ENCODE results near the gene WWOX.

DNA sequence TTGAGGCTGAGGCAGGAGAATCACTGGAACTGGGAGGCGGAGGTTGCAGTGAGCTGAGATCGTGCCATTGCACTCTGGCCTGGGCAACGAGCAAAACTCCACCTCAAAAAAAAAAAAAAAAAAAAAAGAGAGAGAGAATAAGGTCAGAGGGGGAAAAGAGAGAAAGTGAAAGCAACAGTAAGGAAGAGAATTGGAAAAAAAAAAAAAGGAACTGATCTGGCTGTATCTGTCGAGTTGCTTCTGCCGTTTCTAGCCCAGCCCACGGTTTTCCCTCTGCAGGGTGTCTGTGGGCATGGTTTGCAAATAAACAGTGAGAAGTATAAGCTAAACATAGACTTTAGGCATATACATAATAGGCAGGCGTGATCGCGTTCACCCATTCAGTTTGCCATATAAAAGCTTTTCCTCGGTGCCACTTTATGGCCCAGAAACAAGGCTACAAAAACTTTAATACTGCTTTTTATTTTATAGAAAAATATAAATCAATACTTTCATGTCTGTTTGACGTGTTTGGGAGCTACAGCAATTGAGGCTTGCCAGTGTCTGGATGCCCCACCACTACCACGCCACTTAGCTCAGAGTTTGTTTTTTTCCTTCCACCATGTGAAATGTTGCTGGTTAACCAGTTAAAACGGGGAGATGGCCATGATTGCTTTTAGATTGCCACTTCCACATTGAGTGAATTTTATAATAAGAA, 1064.4 kb downstream of the WWOX start:
- TF ChIP-seq, protein P1, sequence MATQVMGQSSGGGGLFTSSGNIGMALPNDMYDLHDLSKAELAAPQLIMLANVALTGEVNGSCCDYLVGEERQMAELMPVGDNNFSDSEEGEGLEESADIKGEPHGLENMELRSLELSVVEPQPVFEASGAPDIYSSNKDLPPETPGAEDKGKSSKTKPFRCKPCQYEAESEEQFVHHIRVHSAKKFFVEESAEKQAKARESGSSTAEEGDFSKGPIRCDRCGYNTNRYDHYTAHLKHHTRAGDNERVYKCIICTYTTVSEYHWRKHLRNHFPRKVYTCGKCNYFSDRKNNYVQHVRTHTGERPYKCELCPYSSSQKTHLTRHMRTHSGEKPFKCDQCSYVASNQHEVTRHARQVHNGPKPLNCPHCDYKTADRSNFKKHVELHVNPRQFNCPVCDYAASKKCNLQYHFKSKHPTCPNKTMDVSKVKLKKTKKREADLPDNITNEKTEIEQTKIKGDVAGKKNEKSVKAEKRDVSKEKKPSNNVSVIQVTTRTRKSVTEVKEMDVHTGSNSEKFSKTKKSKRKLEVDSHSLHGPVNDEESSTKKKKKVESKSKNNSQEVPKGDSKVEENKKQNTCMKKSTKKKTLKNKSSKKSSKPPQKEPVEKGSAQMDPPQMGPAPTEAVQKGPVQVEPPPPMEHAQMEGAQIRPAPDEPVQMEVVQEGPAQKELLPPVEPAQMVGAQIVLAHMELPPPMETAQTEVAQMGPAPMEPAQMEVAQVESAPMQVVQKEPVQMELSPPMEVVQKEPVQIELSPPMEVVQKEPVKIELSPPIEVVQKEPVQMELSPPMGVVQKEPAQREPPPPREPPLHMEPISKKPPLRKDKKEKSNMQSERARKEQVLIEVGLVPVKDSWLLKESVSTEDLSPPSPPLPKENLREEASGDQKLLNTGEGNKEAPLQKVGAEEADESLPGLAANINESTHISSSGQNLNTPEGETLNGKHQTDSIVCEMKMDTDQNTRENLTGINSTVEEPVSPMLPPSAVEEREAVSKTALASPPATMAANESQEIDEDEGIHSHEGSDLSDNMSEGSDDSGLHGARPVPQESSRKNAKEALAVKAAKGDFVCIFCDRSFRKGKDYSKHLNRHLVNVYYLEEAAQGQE (IDR thresholded peaks at IDR 0.05; ENCODE audit: insufficient read depth in 1 of 2, low read depth in 2 of 2, low read length in 2 of 2), result no peak
- TF ChIP-seq POLR2AphosphoS5 (IDR thresholded peaks at IDR 0.05; ENCODE audit: low read depth, low read length) (no peak), TAF1 (IDR thresholded peaks at IDR 0.05; ENCODE audit: borderline replicate concordance, insufficient read depth, low read length) (no peak), SIN3A (IDR thresholded peaks at IDR 0.05; ENCODE audit: borderline replicate concordance, insufficient read depth, low read length) (no peak)
